HG02981 (cell line): ENCODE measurements around the gene WFDC13.
"Not testable (repeated sequence)": the region's sequence is repeated elsewhere in the genome, so short reads cannot be mapped to it uniquely, and the experiment has no call there.

Experiments used
- ATAC-seq: cut with Tn5 transposase; IDR thresholded peaks from one replicate; pipeline ENCODE4 v1.9.1; 2021; ENCODE audit warnings: mild to moderate bottlenecking, moderate library complexity; ENCODE audit not compliant: unreplicated experiment

The WFDC13 gene, protein sequence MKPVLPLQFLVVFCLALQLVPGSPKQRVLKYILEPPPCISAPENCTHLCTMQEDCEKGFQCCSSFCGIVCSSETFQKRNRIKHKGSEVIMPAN

DNA sequence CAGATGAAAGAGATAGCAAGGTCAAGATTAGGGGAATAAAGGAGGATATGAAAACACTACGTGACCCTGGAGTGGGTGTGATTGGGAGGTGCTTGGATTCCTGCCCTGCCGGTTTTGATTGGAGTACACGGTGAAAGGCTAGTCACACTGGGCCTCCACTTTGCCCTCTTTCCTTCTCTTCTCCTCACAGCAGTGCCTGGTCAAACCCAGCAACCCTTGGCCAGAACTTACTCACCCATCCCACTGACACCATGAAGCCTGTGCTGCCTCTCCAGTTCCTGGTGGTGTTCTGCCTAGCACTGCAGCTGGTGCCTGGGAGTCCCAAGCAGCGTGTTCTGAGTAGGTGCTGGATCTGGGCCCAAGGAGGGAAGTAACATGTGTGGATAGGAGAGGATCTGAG, at the start of gene WFDC13:
TSS of gene WFDC13 (plus strand) at position 166 of the 400 bp plus-strand sequence. CDS start at position 252, 86 bp downstream.
- no peak for ATAC-seq

DNA sequence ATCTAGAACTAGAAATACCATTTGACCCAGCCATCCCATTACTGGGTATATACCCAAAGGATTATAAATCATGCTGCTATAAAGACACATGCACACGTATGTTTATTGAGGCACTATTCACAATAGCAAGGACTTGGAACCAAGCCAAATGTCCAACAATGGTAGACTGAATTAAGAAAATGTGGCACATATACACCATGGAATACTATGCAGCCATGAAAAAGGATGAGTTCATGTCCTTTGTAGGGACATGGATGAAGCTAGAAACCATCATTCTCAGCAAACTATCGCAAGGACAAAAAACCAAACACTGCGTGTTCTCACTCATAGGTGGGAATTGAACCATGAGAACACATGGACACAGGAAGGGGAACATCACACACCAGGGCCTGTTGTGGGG, 44.8 kb upstream of the WFDC13 start:
- ATAC-seq = not testable (repeated sequence)

DNA sequence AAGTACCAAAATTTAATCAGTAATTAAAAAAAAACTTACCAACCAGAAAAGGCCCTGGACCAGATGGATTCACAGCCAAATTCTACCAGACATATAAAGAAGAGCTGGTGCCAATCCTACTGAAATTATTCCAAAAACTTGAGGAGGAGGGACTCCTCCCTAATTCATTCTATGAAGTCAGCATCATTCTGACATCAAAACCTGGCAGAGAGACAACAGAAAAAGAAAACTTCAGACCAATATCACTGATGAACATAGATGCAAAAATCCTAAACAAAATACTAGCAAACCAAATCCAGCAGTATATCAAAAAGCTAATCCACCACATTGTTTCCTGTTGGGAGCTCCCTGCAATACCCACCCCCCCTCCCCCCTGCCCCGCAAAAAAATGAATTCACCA, 31.7 kb upstream of the WFDC13 start, which contains the start of gene WFDC11:
TSS of gene WFDC11 (minus strand) at position 101 of the 400 bp plus-strand sequence. CDS start 19,639 bp downstream, outside the sequence.
- no peak for ATAC-seq

DNA sequence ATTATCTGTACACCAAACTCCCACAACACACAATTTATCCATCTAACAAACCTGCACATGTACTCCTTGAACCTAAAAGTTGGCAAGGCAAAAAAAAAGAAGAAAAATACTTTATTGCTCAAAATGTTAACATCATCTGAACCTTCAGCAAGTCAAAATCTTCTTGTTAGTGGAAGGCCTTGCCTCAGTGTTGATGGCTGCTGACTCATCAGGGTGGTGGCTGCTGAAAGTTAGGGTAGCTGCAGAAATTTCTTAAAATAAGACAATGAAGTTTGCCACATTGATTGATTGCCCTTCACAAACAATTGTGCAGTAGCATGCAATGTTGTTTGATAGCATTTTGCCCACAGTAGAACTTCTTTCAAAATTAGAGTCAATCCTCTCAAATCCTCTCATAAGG, 29.1 kb upstream of the WFDC13 start:
- ATAC-seq = no peak

DNA sequence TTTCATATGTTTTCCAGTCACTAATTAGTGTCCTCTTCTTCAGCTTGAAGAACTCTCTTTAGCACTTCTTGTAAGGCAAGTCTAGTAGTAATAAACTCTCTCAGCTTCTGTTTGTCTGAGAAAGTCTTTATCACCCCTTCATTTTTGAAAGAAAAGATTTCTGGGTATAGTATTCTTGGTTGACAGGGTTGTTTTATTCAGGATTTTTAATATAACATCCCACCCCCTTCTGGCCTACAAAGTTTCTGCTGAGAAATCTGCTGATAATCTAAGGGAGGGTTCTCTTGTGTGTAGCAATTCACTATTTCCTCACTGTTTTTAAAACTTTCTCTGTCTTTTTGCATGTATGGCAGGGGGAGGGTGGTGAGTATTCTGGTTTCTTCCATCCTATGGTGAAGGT, 22.2 kb upstream of the WFDC13 start:
- ATAC-seq = no peak

DNA sequence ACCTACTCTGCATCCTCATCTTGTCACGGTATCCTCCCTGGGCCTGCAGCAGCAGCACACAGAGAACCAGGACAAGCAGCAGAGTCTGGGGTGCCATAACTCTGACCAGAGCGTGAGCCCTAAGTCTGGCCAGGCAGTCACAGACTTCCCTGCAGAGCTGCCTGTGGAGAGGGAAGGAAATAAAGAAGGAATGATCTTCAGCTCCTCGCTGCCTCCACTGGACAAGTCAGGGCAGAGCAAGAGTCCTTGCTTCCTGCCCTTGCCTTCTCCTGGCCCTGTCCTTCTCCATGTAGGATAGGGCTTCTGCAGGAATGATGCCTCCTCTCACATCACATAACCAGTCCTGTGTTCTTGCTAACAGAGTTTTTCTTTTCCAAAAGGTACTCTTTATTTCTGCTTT, 15.9 kb upstream of the WFDC13 start:
- no peak for ATAC-seq

DNA sequence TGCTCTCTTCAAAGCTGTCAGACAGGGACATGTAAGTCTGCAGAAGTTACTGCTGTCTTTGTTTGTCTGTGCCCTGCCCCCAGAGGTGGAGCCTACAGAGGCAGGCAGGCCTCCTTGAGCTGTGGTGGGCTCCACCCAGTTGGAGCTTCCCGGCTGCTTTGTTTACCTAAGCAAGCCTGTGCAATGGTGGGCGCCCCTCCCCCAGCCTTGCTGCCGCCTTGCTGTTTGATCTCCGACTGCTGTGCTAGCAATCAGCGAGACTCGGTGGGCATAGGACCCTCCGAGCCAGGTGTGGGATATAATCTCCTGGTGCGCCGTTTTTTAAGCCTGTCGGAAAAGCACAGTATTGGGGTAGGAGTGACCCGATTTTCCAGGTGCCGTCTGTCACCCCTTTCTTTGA, 8.5 kb upstream of the WFDC13 start:
- not testable (repeated sequence) for ATAC-seq

DNA sequence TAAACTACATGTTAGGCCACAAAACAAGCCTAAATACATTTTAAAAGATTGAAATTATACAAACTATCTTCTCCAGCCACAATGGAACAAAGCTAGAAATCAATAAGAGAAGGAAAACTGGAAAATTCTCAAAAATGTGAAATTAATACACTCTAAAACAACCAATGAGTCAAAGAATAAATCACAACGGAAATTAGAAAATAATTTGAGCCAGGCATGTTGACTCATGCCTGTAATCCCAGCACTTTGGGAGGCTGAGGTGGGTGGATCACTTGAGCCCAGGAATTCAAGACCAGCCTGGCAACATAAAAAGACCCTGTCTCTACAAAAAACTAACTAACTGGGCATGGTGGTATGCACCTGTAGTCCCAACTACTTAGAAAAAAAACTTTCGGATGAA, 6.3 kb upstream of the WFDC13 start:
- ATAC-seq = no peak

DNA sequence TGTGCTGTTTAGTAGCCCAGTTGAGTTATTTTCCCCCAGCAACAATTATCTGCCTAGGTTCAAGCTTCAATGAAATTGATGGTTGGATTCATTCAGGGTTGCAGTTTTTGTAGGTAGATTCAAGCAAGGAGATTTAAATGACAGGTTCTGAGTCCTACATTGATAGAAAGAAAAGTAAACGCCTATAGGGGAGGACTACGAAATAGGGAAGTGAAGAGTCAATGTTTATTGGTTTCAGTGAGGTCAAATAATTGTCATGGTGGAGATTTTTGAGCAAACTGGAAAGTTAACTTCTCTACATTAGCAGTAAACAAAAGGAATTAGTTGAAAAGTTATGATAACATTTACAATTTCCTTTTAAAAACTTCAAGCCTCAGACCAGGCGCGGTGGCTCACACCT, 734 bp upstream of the WFDC13 start:
- ATAC-seq = no peak

DNA sequence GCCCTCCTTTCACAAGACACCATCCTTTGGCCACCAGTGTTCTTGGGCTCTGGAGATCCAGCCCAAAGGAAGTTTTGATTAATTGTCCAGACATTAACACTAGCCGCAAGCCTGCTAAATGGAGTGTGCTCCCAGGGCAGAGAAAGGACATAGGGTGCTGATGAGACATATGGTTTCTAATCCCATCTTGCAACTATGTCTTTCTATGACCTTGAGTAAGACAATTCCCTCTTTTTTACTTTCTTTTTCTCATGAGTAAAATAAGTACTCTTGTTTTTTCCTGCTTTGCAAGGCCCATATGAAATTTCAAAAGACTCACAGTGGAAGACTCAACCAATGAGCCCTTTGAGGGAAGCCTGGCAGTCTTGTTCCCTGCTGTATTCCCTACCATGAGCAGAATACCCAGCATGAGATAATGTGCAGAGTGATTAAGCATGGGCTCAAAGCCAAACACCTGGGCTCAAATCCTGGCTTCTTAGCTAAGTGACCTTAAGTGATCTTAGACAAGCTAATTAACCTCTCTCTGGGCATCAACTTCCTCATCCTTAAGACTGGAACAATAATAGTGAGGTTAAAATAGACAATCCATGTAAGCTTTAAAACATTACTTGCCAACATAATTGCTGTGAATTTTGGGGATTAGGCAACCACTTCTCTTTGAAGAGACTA, 3.3 kb downstream of the WFDC13 start, which contains the start of gene WFDC10B:
TSS of gene WFDC10B (minus strand) at position 51 of the 669 bp plus-strand sequence. CDS start 19,027 bp downstream, outside the sequence.
- ATAC-seq = no peak

DNA sequence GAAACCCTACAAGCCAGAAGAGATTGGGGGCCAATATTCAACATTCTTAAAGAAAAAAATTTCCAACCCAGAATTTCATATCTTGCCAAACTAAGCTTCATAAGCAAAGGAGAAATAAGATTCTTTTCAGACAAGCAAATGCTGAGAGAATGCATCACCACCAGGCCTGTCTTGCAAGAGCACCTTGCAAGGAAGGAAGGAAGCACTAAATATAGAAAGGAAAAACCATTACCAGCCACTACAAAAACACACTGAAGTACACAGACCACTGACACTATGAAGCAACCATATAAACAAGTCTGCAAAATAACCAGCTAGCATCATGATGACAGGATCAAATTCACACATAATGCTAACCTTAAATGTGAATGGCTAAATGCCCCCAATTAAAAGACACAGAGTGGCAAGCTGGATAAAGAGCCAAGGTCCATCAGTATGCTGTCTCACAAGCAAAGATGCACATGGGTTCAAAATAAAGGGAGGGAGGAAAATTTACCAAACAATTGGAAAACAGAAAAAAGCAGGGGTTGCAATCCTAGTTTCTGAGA, 14.4 kb downstream of the WFDC13 start:
- ATAC-seq = not testable (repeated sequence)

DNA sequence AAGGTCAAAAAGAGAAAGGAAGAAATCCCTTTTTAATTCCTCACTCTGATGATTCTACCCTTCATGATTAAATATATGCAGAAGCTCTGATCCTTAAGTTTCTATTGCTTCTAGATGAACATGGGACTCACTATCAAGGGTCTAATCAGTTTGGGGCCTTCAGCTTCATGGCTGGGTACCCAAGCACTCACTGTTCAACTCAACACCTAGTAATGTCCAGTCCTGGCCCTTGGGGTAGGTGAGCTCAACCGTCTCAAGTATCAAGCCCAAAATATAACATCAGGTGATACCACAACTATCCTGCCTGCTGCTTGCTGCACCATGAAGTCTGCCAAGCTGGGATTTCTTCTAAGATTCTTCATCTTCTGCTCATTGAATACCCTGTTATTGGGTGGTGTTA, 20.2 kb downstream of the WFDC13 start, which contains the start of gene SPINT4:
TSS of gene SPINT4 (plus strand) at position 301 of the 400 bp plus-strand sequence. CDS start at position 322, 21 bp downstream.
- no peak for ATAC-seq

DNA sequence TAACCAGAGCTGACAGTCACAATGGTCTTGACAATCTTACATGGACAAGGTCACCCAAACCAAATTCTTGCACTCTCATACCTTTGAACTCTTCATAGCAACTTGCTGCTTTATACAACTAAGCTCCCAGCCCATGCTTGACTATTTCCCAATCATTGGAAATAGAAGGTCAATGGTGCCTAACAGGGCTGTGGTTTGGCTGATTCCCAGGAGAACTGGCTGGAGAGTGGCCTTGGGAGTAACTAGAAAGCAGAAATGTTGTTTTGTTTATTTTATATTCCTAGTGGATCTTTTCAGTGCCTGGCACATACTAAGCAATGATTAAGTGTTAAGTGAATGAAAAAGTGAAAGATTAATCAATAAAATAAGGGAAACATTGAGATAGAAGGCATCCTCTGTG, 23.3 kb downstream of the WFDC13 start:
- no peak for ATAC-seq

DNA sequence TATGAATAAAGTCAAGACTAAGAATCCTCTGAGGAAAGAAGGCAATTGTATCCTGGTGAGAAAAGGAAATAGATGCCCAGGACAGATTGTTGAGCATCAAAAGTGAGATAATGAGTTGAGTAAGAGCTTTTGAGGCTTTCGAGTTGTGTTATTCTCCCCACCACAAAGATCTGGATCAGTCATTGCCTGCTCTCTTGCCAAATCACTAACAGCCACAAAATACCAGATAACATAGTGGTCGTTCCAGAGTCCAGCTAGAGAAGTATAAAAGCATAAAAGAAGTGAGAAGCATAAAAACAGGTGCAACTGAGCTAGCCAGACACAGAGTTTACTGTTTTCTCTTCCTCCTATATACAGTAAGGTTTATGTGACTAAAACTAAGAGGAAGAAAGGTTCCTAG, 25.2 kb downstream of the WFDC13 start:
- ATAC-seq = no peak

DNA sequence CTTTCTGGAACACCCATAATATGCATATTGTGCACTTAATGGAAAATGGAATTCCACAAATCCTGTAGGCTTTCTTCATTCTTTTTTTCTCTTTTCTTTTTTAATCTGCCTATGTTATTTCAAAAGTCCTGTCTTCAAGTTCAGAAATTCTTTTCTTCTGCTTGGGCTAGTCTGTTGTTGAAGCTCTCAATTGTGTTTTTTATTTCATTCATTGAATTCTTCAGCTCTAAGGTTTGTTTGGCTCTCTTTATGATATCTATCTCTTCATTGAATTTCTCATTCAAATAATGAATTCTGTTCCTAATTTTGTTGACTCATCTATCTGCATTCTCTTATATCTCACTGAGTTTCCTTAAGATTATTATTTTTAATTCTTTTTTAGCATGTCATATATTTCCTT, 30.4 kb downstream of the WFDC13 start:
- no peak for ATAC-seq

DNA sequence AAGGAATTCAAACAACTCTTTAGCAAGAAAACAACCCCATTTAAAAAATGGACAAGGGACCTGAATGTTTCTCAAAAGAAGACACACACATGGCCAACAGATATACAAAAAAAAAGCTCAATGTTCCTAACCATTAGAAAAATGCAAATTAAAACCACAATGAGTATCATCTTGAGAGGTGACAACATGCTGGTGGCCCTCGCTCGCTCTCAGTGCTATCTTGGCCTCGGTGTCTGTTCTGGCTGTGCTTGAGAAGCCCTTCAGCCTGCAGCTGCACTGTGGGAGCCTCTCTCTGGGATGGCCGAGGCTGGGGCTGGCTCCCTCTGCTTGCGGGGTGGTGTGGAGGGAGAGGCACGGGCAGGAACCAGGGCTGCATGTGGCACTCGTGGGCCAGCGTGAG, 33.7 kb downstream of the WFDC13 start:
- ATAC-seq = no peak

DNA sequence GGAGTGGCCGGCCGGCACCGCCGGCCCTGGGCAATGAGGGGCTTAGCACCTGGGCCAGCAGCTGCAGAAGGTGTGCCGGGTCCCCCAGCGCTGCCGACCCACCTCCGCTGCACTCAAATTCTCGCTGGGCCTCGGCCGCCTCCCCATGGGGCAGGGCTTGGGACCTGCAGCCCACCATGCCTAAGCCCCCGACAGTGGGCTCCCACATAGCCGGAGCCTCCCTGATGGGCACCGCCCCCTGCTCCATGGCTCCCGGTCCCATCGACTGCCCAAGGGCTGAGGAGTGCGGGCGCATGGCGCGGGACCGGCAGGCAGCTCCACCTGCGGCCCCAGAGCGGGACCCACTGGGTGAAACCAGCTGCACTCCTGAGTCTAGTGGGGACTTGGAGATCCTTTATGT, 34.1 kb downstream of the WFDC13 start:
- no peak for ATAC-seq

DNA sequence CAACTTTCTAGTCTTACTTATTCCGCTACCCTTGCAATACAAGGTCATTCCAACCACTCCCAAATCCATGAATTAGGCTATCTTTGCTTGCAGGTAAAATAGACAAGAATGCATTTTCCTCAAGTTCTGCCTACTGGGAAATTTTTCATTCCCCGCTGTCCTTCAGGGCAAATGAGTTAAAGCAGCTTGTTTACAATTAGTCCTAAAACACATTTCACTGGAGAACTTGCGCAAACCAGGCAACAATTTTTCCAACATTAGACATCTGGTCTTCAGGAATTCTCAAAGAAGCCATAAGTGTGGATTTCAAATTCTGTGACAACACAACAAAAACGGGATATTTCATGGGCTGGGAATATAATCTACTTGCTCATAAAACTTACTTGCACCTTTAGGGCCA, 40.8 kb downstream of the WFDC13 start:
- no peak for ATAC-seq

DNA sequence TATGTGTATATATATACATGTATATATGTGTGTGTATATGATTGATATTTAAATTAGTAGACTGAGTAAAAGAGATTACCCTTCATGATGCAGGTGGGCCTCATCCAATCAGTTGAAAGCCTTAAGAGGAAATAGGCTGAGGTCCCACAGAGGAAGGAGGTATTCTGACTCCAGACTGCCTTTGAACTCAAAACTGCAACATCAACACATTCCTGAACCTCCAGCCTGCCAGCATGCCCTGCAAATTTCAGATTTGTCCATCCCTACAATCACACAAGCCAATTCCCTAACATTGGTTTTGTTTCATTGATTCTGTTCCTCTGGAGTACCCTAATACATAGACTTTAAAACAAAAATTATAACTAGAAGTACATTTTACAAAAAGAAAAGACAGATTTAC, 43.2 kb downstream of the WFDC13 start:
- ATAC-seq = no peak

DNA sequence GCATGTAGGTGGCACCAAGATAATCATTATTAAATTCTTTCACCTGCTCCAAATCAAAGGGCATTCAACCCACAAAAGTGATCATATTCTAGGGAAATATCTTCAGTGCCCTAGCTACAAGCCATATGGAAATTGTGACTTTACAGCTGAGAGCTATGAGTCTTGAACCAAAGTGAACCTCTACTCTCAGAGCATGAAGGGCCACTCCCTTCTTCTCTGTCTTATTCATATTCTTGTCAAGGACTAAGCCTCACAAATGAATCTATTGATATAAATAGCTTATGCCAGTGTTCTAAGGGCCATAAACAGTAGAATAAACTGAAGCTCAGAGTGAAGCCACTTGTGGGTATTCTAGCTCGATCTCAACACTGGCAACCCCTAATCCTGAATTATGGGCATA, 49.9 kb downstream of the WFDC13 start:
- no peak for ATAC-seq

DNA sequence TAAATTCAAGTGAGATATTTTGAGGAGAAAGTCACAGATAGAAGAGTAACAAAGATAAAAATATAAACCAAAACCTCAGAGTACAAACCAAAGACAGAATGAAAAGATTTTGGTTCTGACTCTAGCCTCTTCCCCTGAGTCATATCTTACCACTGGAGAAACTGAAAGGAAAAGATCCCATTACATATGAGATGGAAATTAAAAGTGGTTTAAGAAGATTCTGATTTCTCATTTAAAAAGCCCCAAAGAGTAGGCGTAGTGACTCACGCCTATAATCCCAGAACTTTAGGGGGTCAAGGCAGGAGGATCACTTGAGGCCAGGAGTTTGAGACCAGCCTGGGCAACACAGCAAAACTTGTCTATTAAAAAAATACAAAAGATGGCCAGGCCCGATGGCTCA, 50.9 kb downstream of the WFDC13 start:
- no peak for ATAC-seq

DNA sequence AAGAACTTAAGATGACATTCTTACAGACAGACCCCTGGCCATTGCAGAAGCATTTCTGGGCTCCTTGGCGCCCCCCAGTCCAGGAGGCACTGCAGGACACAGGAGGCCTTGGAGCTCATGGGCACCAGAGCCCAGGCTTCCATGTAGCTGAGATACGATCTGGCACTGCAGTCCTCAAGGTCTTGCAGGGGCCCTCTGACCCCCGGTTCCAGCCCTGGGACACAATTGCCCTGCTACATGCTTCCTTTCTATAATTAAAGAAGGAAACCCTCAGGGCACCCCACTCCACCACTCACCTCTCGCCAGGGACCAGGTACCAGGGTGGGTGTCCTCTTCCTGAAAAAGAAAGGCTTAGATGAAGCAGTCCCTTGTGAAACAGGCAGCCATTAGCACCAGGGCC, 56.3 kb downstream of the WFDC13 start:
- no peak for ATAC-seq
